ENCODE measurements around the gene CENPP. TPM values are rescaled to one million over a fixed set of nuclear protein-coding genes. Genes with fewer than 3 reads are reported as not detected.
A peak's percentile ranks its signal among the peaks of the same experiment; 100 is the strongest.

The CENPP gene
- total RNA-seq, 2 donors from 2014 or later: 22.3 to 26.4 TPM

- Mint-ChIP-seq H3K36me3 (no peaks in the 10 kb centered on the region), H3K27ac (no peak overlapping the region), H3K9me3 (no peaks in the 10 kb centered on the region)
- DNase-seq (ENCODE audit: low spot score in 2 of 2) (no peak), ATAC-seq (no peak)
Measured at GRCh38 chr9:92595930-92596329, 270.2 kb downstream of the CENPP start.

- H3K9me3 Mint-ChIP-seq: peaks cover 3 to 5% of the 10 kb centered on the region in 2 donors
- peak overlapping the region in 1 of 2 donors; percentile 22 for H3K27ac Mint-ChIP-seq
- no peak for DNase-seq (ENCODE audit: low spot score in 2 of 2)
- H3K36me3 Mint-ChIP-seq: peaks cover 3 to 7% of the 10 kb centered on the region in 2 donors
- no peak for ATAC-seq
Measured at GRCh38 chr9:92598382-92598781, 272.6 kb downstream of the CENPP start.

- ATAC-seq (no peak), DNase-seq (ENCODE audit: low spot score in 2 of 2) (no peak)
- Mint-ChIP-seq H3K36me3 (peaks cover 13 to 16% of the 10 kb centered on the region in 2 donors), H3K9me3 (peaks cover 14% of the 10 kb centered on the region in 2 donors), H3K27ac (no peak overlapping the region)
Measured at GRCh38 chr9:92599938-92600461, 274.2 kb downstream of the CENPP start.

DNA sequence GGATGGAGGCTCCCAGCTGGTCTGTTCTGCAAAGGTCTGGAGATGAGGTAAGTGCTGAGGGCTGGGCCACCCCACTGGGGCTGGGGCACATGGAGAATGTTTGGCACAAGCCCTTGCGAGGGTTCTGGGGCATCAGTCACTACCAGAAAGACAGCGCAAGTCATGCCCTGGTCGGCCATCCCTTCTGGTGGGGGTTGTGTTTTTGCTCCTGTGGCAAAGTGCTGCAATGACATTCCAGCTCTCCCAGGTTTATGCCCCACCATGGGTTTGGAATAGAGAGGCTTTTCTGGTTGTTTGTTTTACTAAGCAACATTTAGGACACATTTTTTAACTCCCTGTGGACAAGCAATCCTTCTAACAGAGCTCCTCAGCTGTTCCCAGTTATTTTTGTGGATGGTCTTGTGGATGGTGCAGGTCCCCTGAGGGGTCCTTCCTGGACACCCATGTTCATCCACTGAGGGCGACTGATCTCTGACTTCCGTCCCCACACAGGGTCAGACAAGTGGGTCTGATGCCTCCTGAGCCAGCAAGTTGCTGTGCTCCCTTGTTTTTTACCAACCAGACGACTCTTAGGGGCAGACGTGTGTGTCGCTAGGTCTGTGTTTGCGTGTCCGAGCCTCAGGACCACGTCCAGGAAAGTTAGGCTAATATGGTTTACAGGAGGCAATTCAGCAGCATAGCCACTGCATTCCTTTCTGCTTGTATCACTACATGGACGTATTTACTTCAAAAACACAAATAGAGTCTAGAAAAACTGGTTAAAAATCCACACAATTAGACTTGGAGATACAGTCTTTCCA, 274.9 kb downstream of the CENPP start:
- H3K36me3 Mint-ChIP-seq: peaks cover 16 to 19% of the 10 kb centered on the region in 2 donors
- DNase-seq (ENCODE audit: low spot score in 2 of 2): no peak
- no peak overlapping the region for H3K27ac Mint-ChIP-seq

DNA sequence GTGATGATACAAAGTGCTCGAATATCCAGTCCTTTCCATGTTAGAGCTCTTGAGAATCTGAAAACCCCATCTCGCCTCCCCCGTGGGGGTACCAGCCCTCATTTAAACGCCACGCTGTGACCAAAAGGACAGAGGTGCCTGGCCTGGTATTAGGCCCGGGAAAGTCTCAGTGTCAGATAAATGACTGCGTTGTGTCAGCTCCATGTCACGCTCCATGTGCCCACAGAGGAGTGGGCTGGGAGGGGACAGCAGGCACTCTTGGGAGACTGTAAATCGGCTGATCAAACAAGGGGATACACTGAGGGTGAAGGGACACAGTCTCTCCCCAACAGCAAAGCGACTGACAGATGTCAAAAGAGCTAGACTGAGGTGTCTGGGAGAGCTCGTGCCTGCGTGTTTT, 275.7 kb downstream of the CENPP start:
- DNase-seq (ENCODE audit: low spot score in 2 of 2) (no peak), ATAC-seq (no peak)
- H3K9me3 Mint-ChIP-seq: peaks cover 14% of the 10 kb centered on the region in 2 donors
- peaks cover 16 to 19% of the 10 kb centered on the region in 2 donors for H3K36me3 Mint-ChIP-seq
- no peak overlapping the region for H3K27ac Mint-ChIP-seq

More for the DNA sequence above, 274.9 kb downstream of the CENPP start:
- no peak for ATAC-seq
- H3K9me3 Mint-ChIP-seq: peaks cover 14% of the 10 kb centered on the region in 2 donors

DNA sequence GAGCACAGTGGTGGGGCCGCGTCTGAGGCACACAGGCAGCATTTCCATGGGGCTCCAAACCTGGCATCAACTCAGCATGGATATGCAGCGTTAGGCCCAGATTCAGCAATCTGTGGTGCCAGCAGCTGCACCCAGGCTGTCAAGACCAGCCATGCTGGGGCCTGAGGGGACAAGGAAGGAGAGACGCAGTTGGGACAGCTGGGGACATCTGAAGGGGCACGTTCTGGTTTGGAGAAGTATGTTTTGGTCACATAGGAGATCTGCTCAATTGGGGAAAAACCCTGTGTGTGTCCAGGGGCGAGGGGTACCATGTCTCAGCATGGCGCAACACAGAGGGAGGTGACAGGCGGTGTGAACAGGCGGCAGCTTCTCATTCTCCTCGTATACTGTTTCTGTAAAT, 276.7 kb downstream of the CENPP start:
- peaks cover 14% of the 10 kb centered on the region in 2 donors for H3K9me3 Mint-ChIP-seq
- H3K36me3 Mint-ChIP-seq: peaks cover 16 to 19% of the 10 kb centered on the region in 2 donors
- ATAC-seq (no peak), DNase-seq (ENCODE audit: low spot score in 2 of 2) (no peak)
- no peak overlapping the region for H3K27ac Mint-ChIP-seq

DNA sequence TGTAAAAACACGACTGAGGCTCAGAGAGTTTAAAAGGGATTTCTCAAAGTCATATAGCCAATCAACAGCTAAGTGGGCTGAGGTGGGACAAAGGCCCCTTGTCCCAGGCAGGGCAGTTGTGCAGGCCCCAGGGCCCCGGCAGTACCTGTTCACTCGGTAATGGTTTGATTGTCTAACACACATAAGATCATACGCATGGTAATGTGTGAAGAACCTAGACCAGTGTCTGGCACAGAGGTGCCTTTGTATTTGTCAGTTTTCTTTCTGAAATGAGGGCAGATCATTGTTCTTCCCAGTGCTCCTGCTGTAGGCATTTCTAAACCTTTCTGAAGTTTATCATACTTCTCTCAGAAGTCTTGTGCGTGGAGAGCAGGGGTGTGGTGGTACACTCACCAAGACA, 277.3 kb downstream of the CENPP start:
- no peak for DNase-seq (ENCODE audit: low spot score in 2 of 2)
- peaks cover 14% of the 10 kb centered on the region in 2 donors for H3K9me3 Mint-ChIP-seq
- H3K36me3 Mint-ChIP-seq: peaks cover 16 to 19% of the 10 kb centered on the region in 2 donors
- no peak overlapping the region for H3K27ac Mint-ChIP-seq
- ATAC-seq: no peak

GRCh38 chr9:92603990-92604389, 278.2 kb downstream of the CENPP start:
- DNase-seq (ENCODE audit: low spot score in 2 of 2): no peak
- H3K27ac Mint-ChIP-seq: no peak overlapping the region

GRCh38 chr9:92605224-92605623, 279.5 kb downstream of the CENPP start:
- peaks cover 14% of the 10 kb centered on the region in 2 donors for H3K9me3 Mint-ChIP-seq
- no peak for ATAC-seq
- H3K27ac Mint-ChIP-seq: no peak overlapping the region
- peaks cover 16 to 19% of the 10 kb centered on the region in 2 donors for H3K36me3 Mint-ChIP-seq
- DNase-seq (ENCODE audit: low spot score in 2 of 2): no peak

More at GRCh38 chr9:92603990-92604389, 278.2 kb downstream of the CENPP start:
- Mint-ChIP-seq H3K36me3 (peaks cover 16 to 19% of the 10 kb centered on the region in 2 donors), H3K9me3 (peaks cover 14% of the 10 kb centered on the region in 2 donors)
- ATAC-seq: no peak

DNA sequence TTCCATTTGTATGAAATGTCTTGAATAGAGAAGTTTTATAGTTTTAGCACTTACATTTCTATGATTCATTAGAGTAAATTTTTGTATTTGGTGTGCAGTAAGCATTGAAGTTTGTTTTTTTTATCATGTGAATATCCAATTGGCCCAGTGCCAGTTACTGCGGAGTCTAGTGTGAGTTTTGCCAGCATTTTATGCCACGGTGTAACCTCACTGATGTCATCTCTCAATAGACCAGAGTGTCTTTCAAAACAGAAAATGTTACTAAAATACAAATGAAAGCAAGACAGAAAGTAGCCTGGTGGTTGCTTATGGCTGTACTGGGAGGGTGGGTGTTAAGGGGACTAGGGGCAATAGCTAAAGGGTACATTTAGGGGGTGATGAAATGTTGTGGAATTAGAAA, 281.3 kb downstream of the CENPP start:
- DNase-seq (ENCODE audit: low spot score in 2 of 2) (no peak), ATAC-seq (no peak)
- H3K27ac Mint-ChIP-seq: no peak overlapping the region
- peaks cover 14% of the 10 kb centered on the region in 2 donors for H3K9me3 Mint-ChIP-seq
- H3K36me3 Mint-ChIP-seq: peaks cover 16 to 19% of the 10 kb centered on the region in 2 donors

GRCh38 chr9:92607773-92608172, 282.0 kb downstream of the CENPP start:
- Mint-ChIP-seq H3K36me3 (peaks cover 12 to 19% of the 10 kb centered on the region in 2 donors), H3K27ac (no peak overlapping the region), H3K9me3 (peaks cover 11 to 14% of the 10 kb centered on the region in 2 donors)
- DNase-seq (ENCODE audit: low spot score in 2 of 2) (no peak), ATAC-seq (no peak)

DNA sequence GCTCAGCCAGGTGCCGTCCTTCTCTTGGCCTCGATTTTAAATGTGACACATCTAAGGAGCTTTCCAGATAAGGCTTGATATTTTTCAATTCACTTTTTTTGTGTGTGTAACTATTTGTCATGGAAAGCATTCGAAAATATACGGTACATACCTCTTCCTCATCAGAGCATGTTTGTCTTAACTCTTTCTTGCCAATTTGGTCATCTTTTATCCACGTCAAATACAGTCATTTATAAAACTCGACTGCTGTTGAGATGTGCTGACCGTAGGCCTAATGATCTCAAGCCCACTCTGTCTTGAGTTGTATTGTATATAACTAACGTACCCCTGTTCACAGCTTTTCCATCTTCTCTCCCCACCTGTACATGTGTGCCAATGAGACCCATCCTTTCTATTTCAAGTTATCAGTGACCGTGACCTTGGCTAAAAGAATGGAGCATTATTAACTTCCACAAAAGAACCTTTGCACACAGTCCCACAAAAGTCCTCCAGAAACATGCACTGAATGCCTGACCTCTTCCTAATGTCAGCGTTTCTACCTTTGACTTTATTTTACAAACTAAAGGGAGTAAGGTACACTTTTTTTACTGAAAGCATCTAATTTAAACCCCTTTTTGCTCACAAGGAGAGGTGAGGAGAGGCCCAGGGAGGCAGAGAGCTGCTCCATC, 282.6 kb downstream of the CENPP start:
- ATAC-seq (no peak), DNase-seq (ENCODE audit: low spot score in 2 of 2) (no peak)
- H3K27ac Mint-ChIP-seq: no peak overlapping the region
- H3K36me3 Mint-ChIP-seq: peaks cover 10 to 16% of the 10 kb centered on the region in 2 donors
- peaks cover 9 to 11% of the 10 kb centered on the region in 2 donors for H3K9me3 Mint-ChIP-seq

GRCh38 chr9:92608909-92609445, 283.2 kb downstream of the CENPP start:
- Mint-ChIP-seq H3K27ac (no peak overlapping the region), H3K36me3 (peaks cover 4 to 10% of the 10 kb centered on the region in 2 donors), H3K9me3 (peaks cover 3 to 5% of the 10 kb centered on the region in 2 donors)
- ATAC-seq (peak in 1 of 2 donors; percentile 15), DNase-seq (ENCODE audit: low spot score in 2 of 2) (no peak)

GRCh38 chr9:92610470-92611420, 285.0 kb downstream of the CENPP start:
- H3K27ac Mint-ChIP-seq: peak overlapping the region; percentile 19 to 78
- DNase-seq (ENCODE audit: low spot score in 2 of 2) (no peak), ATAC-seq (no peak)
- no peaks in the 10 kb centered on the region for H3K36me3 Mint-ChIP-seq
- no peaks in the 10 kb centered on the region for H3K9me3 Mint-ChIP-seq

- ATAC-seq (no peak), DNase-seq (ENCODE audit: low spot score in 2 of 2) (no peak)
- H3K27ac Mint-ChIP-seq: peak overlapping the region; percentile 19 to 78
- no peaks in the 10 kb centered on the region for H3K36me3 Mint-ChIP-seq
- H3K9me3 Mint-ChIP-seq: no peaks in the 10 kb centered on the region
Measured at GRCh38 chr9:92611621-92612285, 286.0 kb downstream of the CENPP start.
